Nucleus accumbens (tissue), 56 donors: ENCODE measurements around the gene ANKHD1.
A peak's percentile ranks its signal among the peaks of the same experiment; 100 is the strongest.

ENCODE experiments used
- DNase-seq, 56 donors: peaks; one replicate each; lab custom pipeline; 2025; lab: John Stamatoyannopoulos, UW

The ANKHD1 gene, protein sequence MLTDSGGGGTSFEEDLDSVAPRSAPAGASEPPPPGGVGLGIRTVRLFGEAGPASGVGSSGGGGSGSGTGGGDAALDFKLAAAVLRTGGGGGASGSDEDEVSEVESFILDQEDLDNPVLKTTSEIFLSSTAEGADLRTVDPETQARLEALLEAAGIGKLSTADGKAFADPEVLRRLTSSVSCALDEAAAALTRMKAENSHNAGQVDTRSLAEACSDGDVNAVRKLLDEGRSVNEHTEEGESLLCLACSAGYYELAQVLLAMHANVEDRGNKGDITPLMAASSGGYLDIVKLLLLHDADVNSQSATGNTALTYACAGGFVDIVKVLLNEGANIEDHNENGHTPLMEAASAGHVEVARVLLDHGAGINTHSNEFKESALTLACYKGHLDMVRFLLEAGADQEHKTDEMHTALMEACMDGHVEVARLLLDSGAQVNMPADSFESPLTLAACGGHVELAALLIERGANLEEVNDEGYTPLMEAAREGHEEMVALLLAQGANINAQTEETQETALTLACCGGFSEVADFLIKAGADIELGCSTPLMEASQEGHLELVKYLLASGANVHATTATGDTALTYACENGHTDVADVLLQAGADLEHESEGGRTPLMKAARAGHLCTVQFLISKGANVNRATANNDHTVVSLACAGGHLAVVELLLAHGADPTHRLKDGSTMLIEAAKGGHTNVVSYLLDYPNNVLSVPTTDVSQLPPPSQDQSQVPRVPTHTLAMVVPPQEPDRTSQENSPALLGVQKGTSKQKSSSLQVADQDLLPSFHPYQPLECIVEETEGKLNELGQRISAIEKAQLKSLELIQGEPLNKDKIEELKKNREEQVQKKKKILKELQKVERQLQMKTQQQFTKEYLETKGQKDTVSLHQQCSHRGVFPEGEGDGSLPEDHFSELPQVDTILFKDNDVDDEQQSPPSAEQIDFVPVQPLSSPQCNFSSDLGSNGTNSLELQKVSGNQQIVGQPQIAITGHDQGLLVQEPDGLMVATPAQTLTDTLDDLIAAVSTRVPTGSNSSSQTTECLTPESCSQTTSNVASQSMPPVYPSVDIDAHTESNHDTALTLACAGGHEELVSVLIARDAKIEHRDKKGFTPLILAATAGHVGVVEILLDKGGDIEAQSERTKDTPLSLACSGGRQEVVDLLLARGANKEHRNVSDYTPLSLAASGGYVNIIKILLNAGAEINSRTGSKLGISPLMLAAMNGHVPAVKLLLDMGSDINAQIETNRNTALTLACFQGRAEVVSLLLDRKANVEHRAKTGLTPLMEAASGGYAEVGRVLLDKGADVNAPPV (N-terminal part only)

DNA sequence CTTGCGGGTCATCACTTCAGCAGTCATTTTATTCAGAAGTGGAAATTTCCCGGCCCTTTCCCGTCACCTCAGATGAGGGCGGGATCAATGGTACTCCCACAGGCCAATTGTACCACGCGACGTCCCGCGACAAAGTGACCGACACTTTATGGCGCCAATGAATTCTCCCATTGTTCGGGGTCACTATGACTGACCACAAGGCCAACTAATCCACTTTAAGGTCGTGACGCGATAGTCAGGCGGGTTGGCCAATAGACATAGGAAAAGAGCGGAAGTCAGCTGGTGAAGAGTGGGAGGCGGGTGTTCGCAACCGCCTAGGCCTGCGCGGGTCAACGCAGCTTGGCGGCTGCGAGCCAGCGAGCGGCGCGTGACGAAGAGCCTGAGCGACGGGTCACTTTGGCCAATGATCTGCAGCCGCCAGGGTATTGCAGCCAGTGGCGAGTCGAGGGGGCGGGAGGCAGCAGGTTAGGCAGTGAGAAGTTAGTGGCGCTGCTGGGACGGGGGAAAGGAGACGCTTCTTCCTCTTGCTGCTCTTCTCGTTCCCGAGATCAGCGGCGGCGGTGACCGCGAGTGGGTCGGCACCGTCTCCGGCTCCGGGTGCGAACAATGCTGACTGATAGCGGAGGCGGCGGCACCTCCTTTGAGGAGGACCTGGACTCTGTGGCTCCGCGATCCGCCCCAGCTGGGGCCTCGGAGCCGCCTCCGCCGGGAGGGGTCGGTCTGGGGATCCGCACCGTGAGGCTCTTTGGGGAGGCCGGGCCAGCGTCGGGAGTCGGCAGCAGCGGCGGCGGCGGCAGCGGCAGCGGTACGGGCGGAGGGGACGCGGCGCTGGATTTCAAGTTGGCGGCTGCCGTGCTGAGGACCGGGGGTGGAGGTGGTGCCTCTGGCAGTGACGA is at the start of gene ANKHD1:
ANKHD1 (plus strand) TSS at position 472 of the 896 bp plus-strand sequence; CDS start at position 607, 135 bp downstream.
- DNase-seq: peak; percentile 92 to 100 (median 98)

DNA sequence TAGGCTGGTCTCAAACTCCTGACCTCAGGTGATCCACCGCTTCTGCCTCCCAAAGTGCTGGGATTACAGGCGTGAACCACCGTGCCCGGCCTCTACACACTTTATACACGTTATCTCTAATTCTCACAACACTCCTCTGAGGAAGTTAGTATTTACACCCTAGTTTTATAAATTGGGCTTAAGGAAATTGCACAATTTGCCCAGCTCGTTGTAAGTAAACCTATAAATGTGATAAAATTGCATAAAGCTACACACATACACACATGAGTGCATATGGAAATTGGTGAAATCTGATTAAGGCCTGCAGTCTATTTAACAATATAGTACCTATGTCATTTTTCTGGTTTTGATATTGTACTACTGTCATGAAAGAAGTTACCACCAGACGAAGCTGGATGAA is 46.1 kb upstream of the ANKHD1 start:
- no peak for DNase-seq

DNA sequence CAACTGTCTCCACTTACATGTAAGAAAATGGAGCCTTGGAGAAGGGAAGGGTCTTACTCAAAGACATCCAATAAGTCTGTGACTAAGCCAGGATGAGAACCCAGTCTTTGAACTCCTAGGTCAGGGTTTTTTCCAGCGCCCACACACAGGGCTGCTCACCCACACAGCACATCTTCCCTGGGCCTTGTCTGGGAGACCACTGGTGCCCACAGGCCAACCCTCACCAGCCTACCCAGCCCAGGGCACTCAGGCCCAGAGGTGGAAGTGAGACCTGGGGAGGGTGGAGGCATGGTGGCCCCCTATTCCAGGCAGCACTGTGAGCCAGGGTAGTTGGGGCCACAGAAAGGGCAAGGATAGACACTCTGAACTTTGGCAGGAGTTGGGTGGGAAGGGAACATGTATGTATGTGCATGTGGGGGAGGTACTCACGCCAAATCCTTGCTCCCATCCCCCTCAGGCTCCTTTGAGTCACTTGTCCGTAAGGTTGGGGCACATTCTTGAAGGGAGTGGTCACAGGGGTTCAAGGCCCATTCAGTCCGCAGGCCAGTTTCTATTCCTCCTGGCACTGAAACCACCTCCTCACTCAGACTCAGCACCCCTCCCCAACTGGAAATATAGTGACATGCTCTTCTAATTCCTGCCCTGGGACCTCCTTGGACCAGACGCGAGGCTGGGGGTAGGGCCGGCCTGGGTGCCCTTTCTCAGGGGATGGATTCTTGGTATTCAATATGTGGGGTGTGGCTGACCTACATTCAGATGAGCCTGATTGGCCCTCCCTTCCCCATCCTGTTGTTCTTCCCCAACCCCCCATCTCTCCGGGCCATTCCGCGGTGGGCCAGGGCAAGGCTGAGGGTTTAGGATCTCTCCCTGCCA is 44.5 kb upstream of the ANKHD1 start:
- DNase-seq: peak in 2 of 56 donors; percentile 32 to 55

DNA sequence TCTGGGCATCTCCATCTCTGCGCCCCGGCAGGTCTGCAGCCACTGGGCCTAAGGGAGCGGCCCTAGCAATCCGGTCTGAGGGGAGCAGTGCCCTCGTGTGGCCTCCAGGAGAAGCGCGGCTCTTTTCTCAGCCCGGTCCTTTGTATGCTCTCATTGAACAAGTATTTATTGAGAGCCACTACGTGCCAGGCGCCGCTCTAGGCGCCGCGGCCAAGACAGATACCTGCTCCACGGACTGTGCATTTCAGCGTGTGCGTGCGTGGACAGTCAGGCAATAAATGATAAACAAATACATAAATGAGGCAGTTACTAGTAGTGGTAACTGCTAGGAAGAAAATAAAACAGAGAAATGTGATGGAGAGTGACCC is 43.9 kb upstream of the ANKHD1 start:
- peak in 53 of 56 donors; percentile 42 to 91 (median 79) for DNase-seq

DNA sequence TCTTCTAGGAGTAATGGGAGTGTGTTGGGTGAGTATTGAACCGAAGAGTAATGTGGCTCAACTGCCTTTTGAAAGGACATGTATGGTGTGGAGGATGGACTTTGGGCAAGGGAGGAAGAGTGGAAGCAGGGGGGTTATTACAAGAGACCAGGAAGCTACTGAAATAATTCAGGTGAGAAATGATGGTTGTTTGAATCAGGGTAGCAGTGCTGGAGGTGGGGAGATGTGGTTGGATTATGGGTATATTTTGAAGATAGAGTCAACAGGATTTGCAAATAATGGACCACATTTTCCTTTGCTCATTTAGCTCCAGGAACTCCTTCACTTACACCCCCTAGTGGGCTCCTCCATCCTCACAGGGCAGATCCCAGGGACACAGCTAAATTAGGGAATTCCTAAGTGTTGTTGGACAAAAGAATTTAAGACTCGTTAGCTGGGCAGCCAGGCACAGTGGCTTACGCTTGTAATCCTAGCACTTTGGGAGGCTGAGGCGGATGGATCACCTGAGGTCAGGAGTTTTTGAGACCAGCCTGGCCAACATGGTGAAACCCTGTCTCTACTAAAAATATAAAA is 42.8 kb upstream of the ANKHD1 start:
- peak in 4 of 56 donors; percentile 3 to 8 (median 6) for DNase-seq

DNA sequence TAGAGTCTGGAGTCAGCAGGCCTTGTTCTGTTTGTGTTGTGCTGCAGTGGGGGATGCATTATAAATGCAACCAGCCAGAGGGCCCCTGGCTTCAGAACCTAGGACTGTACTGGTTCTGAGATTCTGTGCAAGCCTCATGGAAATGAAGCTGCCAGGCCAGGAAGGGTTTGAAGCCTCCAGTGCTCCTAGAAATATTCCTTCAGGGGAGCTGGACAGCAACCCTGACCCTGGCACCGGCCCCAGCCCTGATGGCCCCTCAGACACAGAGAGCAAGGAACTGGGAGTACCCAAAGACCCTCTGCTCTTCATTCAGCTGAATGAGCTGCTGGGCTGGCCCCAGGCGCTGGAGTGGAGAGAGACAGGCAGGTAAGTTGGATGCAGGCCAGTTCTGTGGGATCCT is 41.5 kb upstream of the ANKHD1 start, which contains the start of gene SLC4A9:
SLC4A9 (plus strand) TSS at position 94 of the 400 bp plus-strand sequence; CDS start at position 137, 43 bp downstream.
- DNase-seq: no peak

DNA sequence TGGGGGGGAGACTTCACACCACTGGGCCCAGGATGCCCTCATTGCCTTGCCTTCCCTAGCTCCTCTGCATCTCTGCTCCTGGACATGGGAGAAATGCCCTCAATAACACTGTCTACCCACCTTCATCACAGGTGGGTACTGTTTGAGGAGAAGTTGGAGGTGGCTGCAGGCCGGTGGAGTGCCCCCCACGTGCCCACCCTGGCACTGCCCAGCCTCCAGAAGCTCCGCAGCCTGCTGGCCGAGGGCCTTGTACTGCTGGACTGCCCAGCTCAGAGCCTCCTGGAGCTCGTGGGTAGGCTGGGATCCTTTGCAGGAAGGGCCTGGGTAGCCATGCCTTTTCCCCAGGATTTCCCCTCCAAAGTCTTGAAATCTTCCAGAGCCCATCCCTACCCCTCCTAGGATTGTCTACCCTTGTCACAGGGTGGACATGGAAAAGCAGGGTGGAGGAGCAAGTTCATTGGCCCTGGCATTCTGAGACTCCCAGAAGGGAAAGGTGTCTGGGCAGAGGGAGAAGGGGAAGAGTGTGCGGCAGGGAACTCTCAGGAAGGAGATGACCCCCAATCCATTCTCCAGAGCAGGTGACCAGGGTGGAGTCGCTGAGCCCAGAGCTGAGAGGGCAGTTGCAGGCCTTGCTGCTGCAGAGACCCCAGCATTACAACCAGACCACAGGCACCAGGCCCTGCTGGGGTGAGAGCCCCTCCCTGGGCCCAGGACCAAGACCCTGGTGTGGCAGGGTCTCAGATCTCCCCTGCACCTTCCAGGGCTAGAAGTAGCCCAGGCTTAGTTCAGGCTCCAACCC is 40.8 kb upstream of the ANKHD1 start:
- no peak for DNase-seq

DNA sequence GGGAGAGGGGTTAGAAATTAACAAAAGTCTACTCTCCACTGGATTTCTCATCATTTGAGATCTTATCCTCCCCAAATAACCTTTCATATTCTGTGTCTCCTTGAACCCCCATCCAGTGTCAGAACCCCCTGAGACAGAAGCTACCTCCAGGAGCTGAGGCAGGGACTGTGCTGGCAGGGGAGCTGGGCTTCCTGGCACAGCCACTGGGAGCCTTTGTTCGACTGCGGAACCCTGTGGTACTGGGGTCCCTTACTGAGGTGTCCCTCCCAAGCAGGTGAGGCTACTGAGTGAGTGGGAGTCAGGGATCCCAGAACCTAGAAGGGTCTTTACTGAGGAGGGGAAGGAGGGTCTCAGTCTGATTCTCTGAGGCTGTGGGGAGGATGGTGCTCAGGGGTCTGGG is 39.7 kb upstream of the ANKHD1 start:
- no peak for DNase-seq

DNA sequence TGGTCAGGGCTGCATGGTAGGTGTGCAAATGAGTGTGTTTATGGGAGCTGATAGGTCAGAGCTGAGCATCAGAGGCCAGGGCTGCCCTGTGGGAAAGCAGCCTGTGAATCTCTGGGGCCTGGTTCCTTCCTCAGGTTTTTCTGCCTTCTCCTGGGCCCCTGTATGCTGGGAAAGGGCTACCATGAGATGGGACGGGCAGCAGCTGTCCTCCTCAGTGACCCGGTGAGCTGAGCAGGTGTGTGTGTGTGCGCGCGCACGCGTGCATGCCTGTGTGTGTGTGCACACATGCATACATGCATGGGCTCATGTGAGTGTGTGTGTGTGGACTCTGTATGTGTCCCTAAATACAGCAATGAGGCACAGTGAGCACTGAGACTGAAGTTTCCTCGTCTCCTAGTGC is 39.3 kb upstream of the ANKHD1 start:
- no peak for DNase-seq

DNA sequence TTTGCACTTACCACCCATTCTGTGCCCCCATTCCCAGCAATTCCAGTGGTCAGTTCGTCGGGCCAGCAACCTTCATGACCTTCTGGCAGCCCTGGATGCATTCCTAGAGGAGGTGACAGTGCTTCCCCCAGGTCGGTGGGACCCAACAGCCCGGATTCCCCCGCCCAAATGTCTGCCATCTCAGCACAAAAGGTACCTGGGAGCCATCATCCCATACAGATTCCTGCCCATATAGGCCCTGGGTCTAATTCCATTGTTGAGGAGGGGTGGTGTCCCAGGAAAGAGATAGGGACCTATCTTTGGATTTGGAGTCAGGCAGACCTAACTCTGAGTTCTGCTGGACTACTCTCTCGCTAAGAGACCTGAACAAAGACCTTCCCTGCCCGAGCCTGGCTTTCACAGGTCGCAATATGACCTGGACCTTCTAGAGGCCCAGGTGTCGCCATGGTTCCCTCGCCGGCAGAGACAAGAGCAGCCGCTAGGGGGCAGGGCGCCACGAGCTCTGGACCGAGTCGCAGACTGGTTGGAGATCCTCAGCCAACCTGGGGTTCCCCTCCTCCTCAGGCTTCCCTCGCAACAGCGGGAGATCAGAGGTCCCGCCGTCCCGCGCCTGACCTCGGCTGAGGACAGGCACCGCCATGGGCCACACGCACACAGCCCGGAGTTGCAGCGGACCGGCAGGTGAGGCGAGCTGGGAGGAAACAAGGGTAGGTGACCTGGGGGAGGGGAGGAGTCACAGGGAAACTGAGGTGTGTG is 38.6 kb upstream of the ANKHD1 start:
- DNase-seq: peak in 50 of 56 donors; percentile 10 to 82 (median 46)

DNA sequence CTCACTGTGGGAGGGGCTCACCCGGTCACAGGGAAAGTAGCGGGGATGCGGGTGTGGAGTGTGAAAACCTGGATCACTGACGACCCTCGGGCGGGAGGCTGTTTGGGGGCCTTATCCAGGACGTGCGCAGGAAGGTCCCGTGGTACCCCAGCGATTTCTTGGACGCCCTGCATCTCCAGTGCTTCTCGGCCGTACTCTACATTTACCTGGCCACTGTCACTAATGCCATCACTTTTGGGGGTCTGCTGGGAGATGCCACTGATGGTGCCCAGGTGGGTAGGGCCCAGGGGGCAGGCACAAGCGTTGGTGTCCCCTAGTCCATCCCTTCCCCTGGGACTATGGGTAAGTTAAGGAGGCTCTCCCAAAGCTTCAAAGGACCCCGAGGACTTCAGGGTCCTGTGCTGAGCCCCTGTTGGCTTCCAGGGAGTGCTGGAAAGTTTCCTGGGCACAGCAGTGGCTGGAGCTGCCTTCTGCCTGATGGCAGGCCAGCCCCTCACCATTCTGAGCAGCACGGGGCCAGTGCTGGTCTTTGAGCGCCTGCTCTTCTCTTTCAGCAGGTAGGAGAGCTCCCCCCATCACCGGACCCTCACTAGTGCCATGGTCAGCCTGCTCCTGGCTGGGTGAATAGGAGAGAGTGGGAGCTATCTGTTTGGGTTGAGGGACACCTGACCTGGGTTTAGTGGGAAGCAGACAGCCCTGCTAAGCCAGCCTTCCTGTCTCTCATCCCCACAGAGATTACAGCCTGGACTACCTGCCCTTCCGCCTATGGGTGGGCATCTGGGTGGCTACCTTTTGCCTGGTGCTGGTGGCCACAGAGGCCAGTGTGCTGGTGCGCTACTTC is 37.8 kb upstream of the ANKHD1 start:
- no peak for DNase-seq

DNA sequence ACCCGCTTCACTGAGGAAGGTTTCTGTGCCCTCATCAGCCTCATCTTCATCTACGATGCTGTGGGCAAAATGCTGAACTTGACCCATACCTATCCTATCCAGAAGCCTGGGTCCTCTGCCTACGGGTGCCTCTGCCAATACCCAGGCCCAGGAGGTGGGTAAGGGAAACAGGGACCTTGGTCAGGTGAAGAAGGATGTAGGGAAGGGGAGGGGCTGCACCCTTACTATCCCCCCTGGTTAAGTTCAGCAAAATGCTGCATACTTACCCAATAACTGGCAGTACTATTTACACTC is 37.2 kb upstream of the ANKHD1 start:
- no peak for DNase-seq

DNA sequence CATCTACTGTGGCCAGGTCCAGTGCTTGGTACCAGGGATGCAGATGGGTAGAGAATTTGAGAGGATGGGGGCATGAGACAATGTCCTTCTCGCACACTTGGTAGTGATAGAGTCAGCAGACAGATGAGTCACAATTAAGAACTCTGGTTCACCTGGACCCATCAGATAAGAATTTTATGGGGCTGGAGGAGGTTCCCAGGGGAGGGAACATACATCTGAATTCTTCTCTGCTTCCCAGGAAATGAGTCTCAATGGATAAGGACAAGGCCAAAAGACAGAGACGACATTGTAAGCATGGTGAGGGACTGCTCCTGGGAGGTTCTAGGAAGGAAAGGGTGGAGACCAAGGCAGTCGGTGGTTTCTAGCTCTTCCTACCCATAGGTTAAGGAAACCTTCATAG is 36.4 kb upstream of the ANKHD1 start:
- DNase-seq: no peak

DNA sequence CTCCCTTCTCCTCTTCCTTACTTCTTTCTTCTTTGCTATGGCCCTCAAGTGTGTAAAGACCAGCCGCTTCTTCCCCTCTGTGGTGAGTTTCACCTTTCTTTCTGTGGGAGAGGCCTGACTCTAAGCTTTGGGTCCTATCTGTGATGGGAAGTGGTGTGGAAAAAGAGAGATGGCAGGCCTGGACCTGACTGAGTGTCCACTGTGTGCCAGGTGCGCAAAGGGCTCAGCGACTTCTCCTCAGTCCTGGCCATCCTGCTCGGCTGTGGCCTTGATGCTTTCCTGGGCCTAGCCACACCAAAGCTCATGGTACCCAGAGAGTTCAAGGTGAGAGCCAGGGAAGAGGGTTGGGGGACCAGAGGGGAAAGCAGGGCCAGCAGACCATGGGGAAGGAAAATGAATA is 35.7 kb upstream of the ANKHD1 start:
- no peak for DNase-seq

DNA sequence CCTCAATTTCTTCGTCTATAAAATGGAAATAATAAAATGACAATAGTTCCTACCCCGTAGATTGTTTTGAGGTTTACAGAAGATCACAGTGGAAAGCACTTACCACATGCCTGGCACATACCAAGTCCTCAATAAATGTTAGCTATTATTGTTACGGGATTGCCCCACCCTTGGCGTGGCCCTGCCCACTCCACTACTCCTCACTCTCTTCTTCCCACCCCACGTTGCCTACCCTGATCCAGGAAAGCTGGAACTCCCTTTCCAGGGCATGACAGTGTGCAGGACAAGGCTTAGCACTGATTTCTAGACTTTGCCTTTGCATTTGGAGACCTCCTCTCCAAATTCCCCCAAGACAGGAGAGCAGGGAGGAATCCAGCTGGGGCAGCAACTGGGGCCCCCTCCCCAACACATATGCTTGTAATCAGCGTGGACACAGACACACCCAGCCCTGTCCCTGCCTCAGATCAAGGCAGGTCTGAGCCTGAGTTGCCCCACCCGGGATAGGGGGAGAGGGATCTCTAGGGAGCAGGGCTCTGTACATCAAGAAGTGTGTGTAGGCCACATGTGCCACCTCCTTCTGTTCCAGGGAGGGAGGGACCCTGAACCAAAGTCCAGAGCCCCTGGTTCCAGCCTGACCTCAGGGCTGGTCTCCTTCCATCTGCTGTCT is 34.9 kb upstream of the ANKHD1 start:
- DNase-seq: no peak
